Vagina (tissue), 2 donors: ENCODE data around the gene ATXN1.

Experiments used
- CTCF ChIP-seq, 3 experiments: fragments of 450-650 bp in 2 of 3; fragments of 200-600 bp in 1 of 3; sonication (generic) in 1 of 3; IDR thresholded peaks; one replicate each; pipeline ENCODE4 v1.5.1; 2017 to 2019; ENCODE audit warnings: antibody characterized with exemption in 3 of 3, mild to moderate bottlenecking in 2 of 3, moderate library complexity in 2 of 3
- POLR2A ChIP-seq, 2 donors: fragments of 450-650 bp; IDR thresholded peaks; one replicate each; pipeline ENCODE4 v1.6.1; 2017; ENCODE audit warnings: antibody characterized with exemption in 2 of 2, mild to moderate bottlenecking in 2 of 2, moderate library complexity in 2 of 2
- POLR2AphosphoS5 ChIP-seq, 2 donors: sonication (generic); formaldehyde crosslinking; IDR thresholded peaks; one replicate each; pipeline ENCODE4 v1.9.0; 2017; ENCODE audit warnings: antibody characterized with exemption in 2 of 2, mild to moderate bottlenecking in 2 of 2, low read depth in 1 of 2; ENCODE audit not compliant: insufficient read depth in 1 of 2

GRCh38 chr6:16306334-16306733 is 454.9 kb downstream of the ATXN1 start:
- TF ChIP-seq POLR2A (IDR thresholded peaks at IDR 0.05), result no peak
- TF ChIP-seq CTCF (IDR thresholded peaks at IDR 0.05), result no peak
- TF ChIP-seq POLR2AphosphoS5 (IDR thresholded peaks at IDR 0.05; ENCODE audit: insufficient read depth in 1 of 2, low read depth in 1 of 2), result no peak
